OCI-LY1 (cell line): Measurements from ENCODE around the gene SELENOO.

Experiments used
- EZH2 ChIP-seq: fragments of 200-600 bp; sonication (generic), shearing (Covaris generic); IDR thresholded peaks from 2 replicates; pipeline ENCODE4 v1.8.0; 2017; ENCODE audit warnings: borderline replicate concordance, mixed run types, mild to moderate bottlenecking, antibody characterized with exemption, low read length, moderate library complexity, mixed read lengths
- TF ChIP-seq, protein P1 (sequence below): fragments of 200-600 bp; sonication (generic), shearing (Covaris generic); IDR thresholded peaks from 2 replicates; pipeline ENCODE4 v1.5.1; 2017; ENCODE audit warnings: mild to moderate bottlenecking, antibody characterized with exemption, low read length, moderate library complexity, mixed read lengths

GRCh38 chr22:50224071-50224470, 23.3 kb downstream of the SELENOO start:
- TF ChIP-seq, protein P1, sequence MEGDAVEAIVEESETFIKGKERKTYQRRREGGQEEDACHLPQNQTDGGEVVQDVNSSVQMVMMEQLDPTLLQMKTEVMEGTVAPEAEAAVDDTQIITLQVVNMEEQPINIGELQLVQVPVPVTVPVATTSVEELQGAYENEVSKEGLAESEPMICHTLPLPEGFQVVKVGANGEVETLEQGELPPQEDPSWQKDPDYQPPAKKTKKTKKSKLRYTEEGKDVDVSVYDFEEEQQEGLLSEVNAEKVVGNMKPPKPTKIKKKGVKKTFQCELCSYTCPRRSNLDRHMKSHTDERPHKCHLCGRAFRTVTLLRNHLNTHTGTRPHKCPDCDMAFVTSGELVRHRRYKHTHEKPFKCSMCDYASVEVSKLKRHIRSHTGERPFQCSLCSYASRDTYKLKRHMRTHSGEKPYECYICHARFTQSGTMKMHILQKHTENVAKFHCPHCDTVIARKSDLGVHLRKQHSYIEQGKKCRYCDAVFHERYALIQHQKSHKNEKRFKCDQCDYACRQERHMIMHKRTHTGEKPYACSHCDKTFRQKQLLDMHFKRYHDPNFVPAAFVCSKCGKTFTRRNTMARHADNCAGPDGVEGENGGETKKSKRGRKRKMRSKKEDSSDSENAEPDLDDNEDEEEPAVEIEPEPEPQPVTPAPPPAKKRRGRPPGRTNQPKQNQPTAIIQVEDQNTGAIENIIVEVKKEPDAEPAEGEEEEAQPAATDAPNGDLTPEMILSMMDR, result no peak
- no peak for TF ChIP-seq EZH2
